Left lung (tissue), 10 donors: ENCODE data around the gene ASCL2. TPM values are rescaled to one million over a fixed set of nuclear protein-coding genes. Genes with fewer than 3 reads are reported as not detected.
"Not testable (repeated sequence)": the region's sequence is repeated elsewhere in the genome, so short reads cannot be mapped to it uniquely, and the experiment has no call there.

Source experiments
- ATAC-seq: fragments of 200-7000 bp; cut with Tn5 transposase; one replicate; pipeline ENCODE4 v1.9.1; 2020; ENCODE audit warnings: moderate library complexity
- DNase-seq, 4 donors: peaks; one replicate each; pipeline ENCODE4 v3.0.0-alpha.2; 2013 to 2020
- H3K27ac ChIP-seq, 2 donors: fragments of 200-600 bp; sonication (generic) in 1 of 2; one replicate each; pipeline versions ENCODE4 v1.5.0 to v1.8.0; 2020 to 2021
- H3K27me3 ChIP-seq, 2 donors: fragments of 200-600 bp; sonication (generic) in 1 of 2; one replicate each; pipeline versions ENCODE4 v1.5.0 to v1.8.0; 2020 to 2021
- H3K36me3 ChIP-seq, 2 donors: fragments of 200-600 bp; sonication (generic) in 1 of 2; one replicate each; pipeline versions ENCODE4 v1.5.0 to v1.8.0; 2020 to 2021
- H3K4me1 ChIP-seq, 2 donors: fragments of 200-600 bp; one replicate each; pipeline ENCODE4 v1.8.0; 2021
- H3K4me3 ChIP-seq, 2 donors: fragments of 200-600 bp; sonication (generic) in 1 of 2; one replicate each; pipeline versions ENCODE4 v1.5.0 to v1.8.0; 2020 to 2021; ENCODE audit warnings: mild to moderate bottlenecking in 1 of 2
- H3K9me3 ChIP-seq, 2 donors: fragments of 200-600 bp; sonication (generic) in 1 of 2; one replicate each; pipeline versions ENCODE4 v1.5.0 to v1.8.0; 2020 to 2021
- intact Hi-C, 2 donors: fragments of 100-400 bp; cut with DNase I; formaldehyde crosslinking; loops; one replicate each; pipeline versions ENCODE4 v1.11.2 to v1.14.2; 2022
- polyA plus RNA-seq, 6 donors: library from polyadenylated mRNA; unstranded; fragments of 120-200 nt; gene quantifications; one replicate each; pipeline ENCODE4 v1.2.1, GENCODE V29; 2013; ENCODE audit not compliant: insufficient read length in 6 of 6
- total RNA-seq, 2 donors: library from RNA; stranded (reverse); fragmentation: NEBNext Ultra II Directional; extraction: Animal tissue kit (Norgen Biotek cat#: 25700); gene quantifications; one replicate each; pipeline ENCODE4 v1.2.1, GENCODE V29; 2021
- TF ChIP-seq, protein P1 (sequence below), 2 donors: fragments of 200-600 bp; sonication (generic) in 1 of 2; IDR thresholded peaks; one replicate each; pipeline versions ENCODE4 v1.5.0 to v1.8.0; 2021; ENCODE audit warnings: antibody characterized with exemption in 2 of 2
- donor health status: DM: no; HTN: yes; CAD: no.
- donor health status: DM: no; HTN: no; CAD: no.

Gene ASCL2
- total and polyA plus RNA-seq, 8 donors, result 0.50 to 2.3 (median 1.2) TPM

DNA sequence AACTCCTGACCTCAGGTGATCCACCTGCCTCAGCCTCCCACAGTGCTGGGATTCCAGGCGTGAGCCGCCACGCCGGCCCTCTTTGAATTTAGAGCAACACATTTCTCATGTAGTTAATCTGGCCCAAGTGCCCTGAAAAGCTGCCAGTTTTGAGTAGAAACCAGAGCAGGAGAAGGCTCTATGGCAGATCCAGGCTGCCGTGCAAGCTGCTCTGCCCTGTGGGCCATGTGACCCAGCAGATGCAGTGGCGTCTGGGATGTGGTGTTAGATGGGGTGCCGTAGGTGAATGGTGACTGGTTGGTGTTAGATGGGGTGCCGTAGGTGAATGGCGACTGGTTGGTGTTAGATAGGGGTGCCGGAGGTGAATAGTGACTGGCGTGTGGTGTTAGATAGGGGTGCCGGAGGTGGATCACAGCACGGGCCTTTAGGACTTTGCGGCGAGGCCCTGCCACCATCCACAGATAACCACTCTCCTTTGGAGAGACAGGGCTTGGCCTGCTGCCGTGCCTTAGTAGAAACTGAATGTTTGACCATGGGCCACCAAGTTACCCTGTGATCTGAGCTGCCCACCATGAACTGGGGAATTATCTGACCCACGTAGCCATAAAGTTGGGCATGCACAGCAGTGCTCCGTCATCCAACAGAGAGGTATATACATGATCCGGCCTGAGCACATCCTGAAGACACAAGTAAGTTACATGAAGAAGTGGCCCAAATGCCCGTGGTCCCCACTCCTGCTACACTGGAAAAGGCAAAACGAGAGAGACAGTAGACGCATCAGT is 32.7 kb downstream of the ASCL2 start:
- Histone ChIP-seq H3K4me1 (no peaks in the 10 kb centered on the region), H3K27ac (no peak overlapping the region), H3K9me3 (peaks cover 0 to 15% of the 10 kb centered on the region in 2 donors), H3K4me3 (no peak overlapping the region), H3K27me3 (no peaks in the 10 kb centered on the region), H3K36me3 (no peaks in the 10 kb centered on the region)
- intact Hi-C loops, result no loop called here
- DNase-seq (no peak), ATAC-seq (no peak)
- TF ChIP-seq, protein P1, sequence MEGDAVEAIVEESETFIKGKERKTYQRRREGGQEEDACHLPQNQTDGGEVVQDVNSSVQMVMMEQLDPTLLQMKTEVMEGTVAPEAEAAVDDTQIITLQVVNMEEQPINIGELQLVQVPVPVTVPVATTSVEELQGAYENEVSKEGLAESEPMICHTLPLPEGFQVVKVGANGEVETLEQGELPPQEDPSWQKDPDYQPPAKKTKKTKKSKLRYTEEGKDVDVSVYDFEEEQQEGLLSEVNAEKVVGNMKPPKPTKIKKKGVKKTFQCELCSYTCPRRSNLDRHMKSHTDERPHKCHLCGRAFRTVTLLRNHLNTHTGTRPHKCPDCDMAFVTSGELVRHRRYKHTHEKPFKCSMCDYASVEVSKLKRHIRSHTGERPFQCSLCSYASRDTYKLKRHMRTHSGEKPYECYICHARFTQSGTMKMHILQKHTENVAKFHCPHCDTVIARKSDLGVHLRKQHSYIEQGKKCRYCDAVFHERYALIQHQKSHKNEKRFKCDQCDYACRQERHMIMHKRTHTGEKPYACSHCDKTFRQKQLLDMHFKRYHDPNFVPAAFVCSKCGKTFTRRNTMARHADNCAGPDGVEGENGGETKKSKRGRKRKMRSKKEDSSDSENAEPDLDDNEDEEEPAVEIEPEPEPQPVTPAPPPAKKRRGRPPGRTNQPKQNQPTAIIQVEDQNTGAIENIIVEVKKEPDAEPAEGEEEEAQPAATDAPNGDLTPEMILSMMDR (IDR thresholded peaks at IDR 0.05), result no peak

DNA sequence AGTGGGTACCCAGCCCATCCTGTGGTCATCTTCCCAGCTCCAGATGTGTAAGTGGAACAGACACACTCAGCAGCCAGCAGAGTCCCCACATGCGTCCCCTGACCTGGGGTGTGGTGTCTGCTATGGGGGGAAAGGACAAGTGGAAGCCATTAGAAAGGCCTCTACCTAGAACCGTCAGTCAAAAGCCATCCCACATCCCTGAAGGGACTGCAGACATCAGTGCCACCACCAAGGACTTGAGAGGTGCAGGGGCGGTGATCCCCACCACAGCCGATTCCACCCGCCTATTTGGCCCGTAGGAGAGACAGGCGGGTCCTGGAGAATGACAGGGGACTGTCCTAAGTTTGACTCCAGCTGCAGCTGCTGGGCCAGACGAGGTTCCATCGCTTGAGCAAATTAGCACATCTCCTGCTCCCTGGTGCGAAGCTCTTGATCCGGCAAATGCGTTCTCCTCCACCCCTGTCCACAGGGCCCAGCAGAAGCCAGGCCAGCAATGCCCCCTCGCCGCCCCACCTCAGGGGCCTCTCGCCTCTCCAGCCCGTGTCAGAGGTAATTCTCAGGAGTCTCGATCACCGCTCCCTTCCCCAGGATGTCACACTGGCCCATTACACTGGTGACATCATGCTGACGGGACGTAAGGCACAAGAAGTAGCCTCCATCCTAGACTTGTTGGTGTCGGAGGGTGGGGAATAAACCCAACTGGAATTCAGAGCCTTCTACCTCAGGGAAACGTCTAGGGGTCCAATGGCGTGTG is 33.8 kb downstream of the ASCL2 start:
- H3K36me3 ChIP-seq, H3K4me3 ChIP-seq, ATAC-seq, intact Hi-C loops, H3K9me3 ChIP-seq, H3K27me3 ChIP-seq, H3K4me1 ChIP-seq, DNase-seq: not testable (repeated sequence)
- H3K27ac ChIP-seq, result peak overlapping the region in 1 of 2 donors; percentile 14

DNA sequence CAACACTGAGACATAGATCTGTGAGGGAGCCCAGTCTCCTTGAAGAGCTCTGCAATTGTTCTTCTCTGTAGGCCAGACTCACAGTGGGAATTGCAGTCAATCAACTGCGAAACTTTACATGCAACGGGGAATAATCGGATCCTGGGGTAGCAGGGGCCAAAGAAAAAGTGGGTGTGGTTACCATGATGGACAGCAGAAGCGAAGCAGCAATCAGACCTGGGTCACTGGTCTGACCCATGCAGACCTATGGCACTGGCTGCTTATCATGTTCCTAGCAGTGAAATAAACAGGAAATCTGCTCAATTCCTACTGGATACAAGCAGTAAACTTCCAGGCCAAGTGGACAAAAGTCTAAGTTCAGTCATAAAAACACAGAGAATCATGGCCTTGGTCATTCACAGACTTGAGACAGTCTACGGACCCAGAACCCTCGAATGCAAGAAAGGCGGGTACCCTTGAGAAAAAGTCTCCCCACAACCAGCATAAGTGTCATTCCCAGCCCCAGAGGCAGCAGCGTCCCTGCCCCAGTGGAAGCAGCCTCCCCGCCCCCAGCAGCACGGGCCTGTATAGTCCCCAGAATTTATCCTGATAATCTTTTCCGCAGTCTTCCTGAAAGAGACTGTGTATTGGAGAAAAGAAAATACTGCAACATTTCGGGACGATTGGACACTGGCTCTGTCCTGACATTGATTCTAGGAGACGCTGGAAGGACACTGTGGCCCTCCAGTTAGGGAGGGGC is 34.6 kb downstream of the ASCL2 start:
- Histone ChIP-seq H3K4me1 (no peaks in the 10 kb centered on the region), H3K27ac (peak overlapping the region in 1 of 2 donors; percentile 23), H3K27me3 (no peaks in the 10 kb centered on the region), H3K36me3 (no peaks in the 10 kb centered on the region), H3K4me3 (no peak overlapping the region), H3K9me3 (peaks cover 0 to 3% of the 10 kb centered on the region in 2 donors)
- TF ChIP-seq, protein P1 (IDR thresholded peaks at IDR 0.05), result no peak
- intact Hi-C loops, result no loop called here
- ATAC-seq (no peak), DNase-seq (no peak)

DNA sequence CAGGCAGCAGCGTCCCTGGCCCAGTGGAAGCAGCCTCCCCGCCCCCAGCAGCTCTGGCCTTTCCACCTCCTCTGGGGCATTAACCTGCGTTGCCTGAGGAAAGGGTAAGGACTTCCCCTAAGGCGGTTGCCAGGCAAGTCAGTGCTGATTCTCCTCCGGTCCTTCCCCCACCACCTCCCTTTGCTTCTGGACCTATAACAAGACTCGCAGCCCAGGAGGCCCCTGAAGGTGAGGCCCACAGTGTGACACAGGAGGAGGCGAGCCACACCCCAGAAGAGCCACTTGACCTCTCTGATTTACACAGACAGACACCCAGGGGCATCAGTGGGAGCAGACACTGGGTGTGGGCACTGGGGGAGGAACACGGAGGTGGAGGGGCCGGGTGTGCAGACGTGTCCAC is 35.4 kb downstream of the ASCL2 start:
- TF ChIP-seq, protein P1 (IDR thresholded peaks at IDR 0.05), result no peak
- Histone ChIP-seq H3K27ac (peak overlapping the region in 1 of 2 donors; percentile 23), H3K27me3 (no peaks in the 10 kb centered on the region), H3K4me1 (no peaks in the 10 kb centered on the region), H3K9me3 (peaks cover 0 to 6% of the 10 kb centered on the region in 2 donors), H3K4me3 (no peak overlapping the region), H3K36me3 (no peaks in the 10 kb centered on the region)
- DNase-seq (peak in 1 of 4 donors; percentile 54), ATAC-seq (no peak)
- intact Hi-C loops, result no loop called here

DNA sequence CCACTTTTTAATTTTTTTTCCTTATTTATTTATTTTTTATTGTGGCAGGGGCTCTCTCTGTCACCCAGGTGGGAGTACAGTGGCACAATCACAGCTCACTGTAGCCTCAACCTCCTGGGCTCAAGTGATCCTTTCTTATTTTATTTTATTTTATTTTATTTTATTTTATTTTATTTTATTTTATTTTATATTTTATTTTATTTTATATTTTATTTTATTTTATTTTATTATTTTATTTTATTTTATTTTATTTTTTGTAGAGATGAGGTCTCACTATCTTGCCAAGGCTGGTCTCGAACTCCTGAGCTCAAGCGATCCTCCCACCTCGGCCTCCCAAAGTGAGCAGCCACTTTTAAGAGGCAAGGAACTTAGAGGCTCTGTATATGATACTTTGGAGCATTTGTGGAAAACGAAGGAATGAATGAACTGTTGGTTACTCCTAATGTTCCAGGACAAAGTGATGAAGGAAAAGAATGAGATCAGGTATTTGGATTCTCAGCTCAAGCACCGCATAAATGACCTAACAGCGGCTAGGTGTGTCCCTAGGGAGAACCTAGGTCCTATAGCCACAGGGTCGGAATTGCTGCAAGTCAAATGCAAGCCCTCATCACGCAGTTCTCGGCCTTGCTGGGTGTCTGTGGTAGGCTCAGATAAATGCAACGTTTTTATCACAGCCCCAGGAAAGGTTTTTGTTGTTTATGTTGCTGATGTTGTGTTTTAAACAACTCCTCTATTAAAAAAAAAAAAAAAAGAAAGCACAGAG is 36.5 kb downstream of the ASCL2 start:
- H3K27me3 ChIP-seq, result no peaks in the 10 kb centered on the region
- H3K4me3 ChIP-seq, result no peak overlapping the region
- no peak overlapping the region for H3K27ac ChIP-seq
- DNase-seq (no peak), ATAC-seq (no peak)
- peaks cover 0 to 16% of the 10 kb centered on the region in 2 donors for H3K9me3 ChIP-seq
- intact Hi-C loops, result no loop called here
- no peaks in the 10 kb centered on the region for H3K4me1 ChIP-seq
- TF ChIP-seq, protein P1 (IDR thresholded peaks at IDR 0.05), result no peak
- H3K36me3 ChIP-seq, result no peaks in the 10 kb centered on the region
